Peyer's patch (tissue), 4 donors: ENCODE results near the gene TMCO4.

ENCODE experiments used
- POLR2A ChIP-seq, 2 donors: fragments of 450-650 bp; IDR thresholded peaks; one replicate each; pipeline ENCODE4 v1.5.1; 2017; ENCODE audit warnings: antibody characterized with exemption in 2 of 2, mild to moderate bottlenecking in 2 of 2, moderate library complexity in 2 of 2
- TF ChIP-seq, protein P1 (sequence below), 6 experiments: fragments of 450-650 bp in 4 of 6; fragments of 200-600 bp in 2 of 6; sonication (generic) in 1 of 6; IDR thresholded peaks; one replicate each; pipeline ENCODE4 v1.5.1; 2017 to 2019; ENCODE audit warnings: antibody characterized with exemption in 6 of 6, mild to moderate bottlenecking in 3 of 6, moderate library complexity in 1 of 6

GRCh38 chr1:19844731-19845495 lies 45.2 kb upstream of the TMCO4 start:
- TF ChIP-seq, protein P1, sequence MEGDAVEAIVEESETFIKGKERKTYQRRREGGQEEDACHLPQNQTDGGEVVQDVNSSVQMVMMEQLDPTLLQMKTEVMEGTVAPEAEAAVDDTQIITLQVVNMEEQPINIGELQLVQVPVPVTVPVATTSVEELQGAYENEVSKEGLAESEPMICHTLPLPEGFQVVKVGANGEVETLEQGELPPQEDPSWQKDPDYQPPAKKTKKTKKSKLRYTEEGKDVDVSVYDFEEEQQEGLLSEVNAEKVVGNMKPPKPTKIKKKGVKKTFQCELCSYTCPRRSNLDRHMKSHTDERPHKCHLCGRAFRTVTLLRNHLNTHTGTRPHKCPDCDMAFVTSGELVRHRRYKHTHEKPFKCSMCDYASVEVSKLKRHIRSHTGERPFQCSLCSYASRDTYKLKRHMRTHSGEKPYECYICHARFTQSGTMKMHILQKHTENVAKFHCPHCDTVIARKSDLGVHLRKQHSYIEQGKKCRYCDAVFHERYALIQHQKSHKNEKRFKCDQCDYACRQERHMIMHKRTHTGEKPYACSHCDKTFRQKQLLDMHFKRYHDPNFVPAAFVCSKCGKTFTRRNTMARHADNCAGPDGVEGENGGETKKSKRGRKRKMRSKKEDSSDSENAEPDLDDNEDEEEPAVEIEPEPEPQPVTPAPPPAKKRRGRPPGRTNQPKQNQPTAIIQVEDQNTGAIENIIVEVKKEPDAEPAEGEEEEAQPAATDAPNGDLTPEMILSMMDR (IDR thresholded peaks at IDR 0.05): no peak
- no peak for TF ChIP-seq POLR2A (IDR thresholded peaks at IDR 0.05)
